GM12878 (cell line): ENCODE measurements around the gene FBF1. TPM values are rescaled to one million over a fixed set of nuclear protein-coding genes. Genes with fewer than 3 reads are reported as not detected.

ENCODE experiments used
- ATAC-seq: fragments of 200-7000 bp; cut with Tn5 transposase; 3 replicates; pipeline ENCODE4 v1.9.1; 2020; ENCODE audit warnings: mild to moderate bottlenecking, moderate library complexity
- BruUV-seq: library from RNA; stranded (reverse); fragments of 400-500 nt; replicated peaks from 2 replicates; lab custom pipeline; 2021; lab: Mats Ljungman, UMichigan
- CTCF ChIA-PET: fragments of 300-600 bp; sonication (Branson Sonifier 250); formaldehyde crosslinking; extraction: SDS; loops from one replicate; lab custom pipeline; 2021; ENCODE audit warnings: inconsistent platforms; lab: Yijun Ruan, JAX
- POLR2A ChIA-PET: fragments of 350-600 bp; formaldehyde crosslinking; extraction: SDS; loops from one replicate; lab custom pipeline; 2021; ENCODE audit warnings: inconsistent platforms; lab: Charles Lee
- RAD21 ChIA-PET: fragments of 300-600 bp; sonication (Branson Sonifier 250); formaldehyde crosslinking; loops from one replicate; lab custom pipeline; 2023; ENCODE audit warnings: antibody characterized with exemption; ENCODE audit not compliant: unreplicated experiment; lab: Charles Lee
- SMC1A ChIA-PET: fragments of 300-600 bp; sonication (Branson Sonifier 250); formaldehyde crosslinking; loops from one replicate; lab custom pipeline; 2023; ENCODE audit not compliant: unreplicated experiment, uncharacterized antibody; lab: Charles Lee
- DNase-seq: peaks from one replicate; pipeline ENCODE4 v3.0.0-alpha.2; 2011; ENCODE audit warnings: low read depth, low spot score
- FAIRE-seq: peaks from 3 replicates; lab custom pipeline; 2011; peaks lifted over from hg19 to GRCh38; lab: Jason Lieb, UNC
- H2AFZ ChIP-seq: 2 replicates; pipeline ENCODE4 v1.6.0; 2011; ENCODE audit warnings: low read depth, low read length, control low read depth; ENCODE audit not compliant: control insufficient read depth
- H3K27ac ChIP-seq: 2 replicates; pipeline ENCODE4 v1.5.1; 2011; ENCODE audit warnings: control low read depth; ENCODE audit not compliant: control insufficient read depth, insufficient read depth
- H3K27me3 ChIP-seq, 2 experiments: replicated peaks in 1 of 2; 2 replicates each; pipeline versions ENCODE4 v1.6.0 to v1.6.1; 2011; ENCODE audit warnings: low read length in 1 of 2; ENCODE audit not compliant: control insufficient read depth in 2 of 2, insufficient read depth in 2 of 2
- H3K36me3 ChIP-seq, 2 experiments: 2 replicates each; pipeline ENCODE4 v1.5.1; 2011; ENCODE audit warnings: low read length in 1 of 2; ENCODE audit not compliant: control insufficient read depth in 2 of 2, insufficient read depth in 2 of 2
- H3K4me1 ChIP-seq: 2 replicates; pipeline ENCODE4 v1.6.1; 2011; ENCODE audit warnings: mild to moderate bottlenecking, low read length, moderate library complexity, mixed read lengths; ENCODE audit not compliant: control insufficient read depth, insufficient read depth
- H3K4me2 ChIP-seq: 2 replicates; pipeline ENCODE4 v1.6.0; 2011; ENCODE audit warnings: control low read depth; ENCODE audit not compliant: control insufficient read depth, insufficient read depth
- H3K4me3 ChIP-seq: fragments of 200-600 bp; sonication (generic); 2 replicates; pipeline ENCODE4 v1.5.1; 2016
- H3K79me2 ChIP-seq: 2 replicates; pipeline ENCODE4 v1.6.0; 2011; ENCODE audit warnings: low read length; ENCODE audit not compliant: control insufficient read depth, insufficient read depth
- H3K9ac ChIP-seq: 2 replicates; pipeline ENCODE4 v1.8.0; 2011; ENCODE audit warnings: low read length, control low read depth, mixed read lengths; ENCODE audit not compliant: control insufficient read depth, insufficient read depth
- H3K9me3 ChIP-seq: replicated peaks from 3 replicates; pipeline ENCODE4 v1.5.1; 2011; ENCODE audit warnings: mild to moderate bottlenecking, low read length; ENCODE audit not compliant: control insufficient read depth, insufficient read depth
- H4K20me1 ChIP-seq: 2 replicates; pipeline ENCODE4 v1.6.0; 2011; ENCODE audit not compliant: control insufficient read depth, insufficient read depth
- BHLHE40 ChIP-seq, 2 experiments: fragments of 450-650 bp in 1 of 2; IDR thresholded peaks; 2 replicates each; pipeline ENCODE4 v1.6.1; 2011 to 2017; ENCODE audit warnings: low read depth in 2 of 2, borderline replicate concordance in 1 of 2, improper control_type of control experiment in 1 of 2, low read length in 1 of 2, mild to moderate bottlenecking in 1 of 2
- EED ChIP-seq: sonication (generic); IDR thresholded peaks from 2 replicates; pipeline ENCODE4 v1.6.1; 2016; ENCODE audit warnings: antibody characterized with exemption, low read depth
- JUNB ChIP-seq: IDR thresholded peaks from 2 replicates; pipeline ENCODE4 v1.6.1; 2016; ENCODE audit warnings: antibody characterized with exemption, mild to moderate bottlenecking
- MXI1 ChIP-seq: fragments of 150-350 bp; IDR thresholded peaks from 2 replicates; pipeline ENCODE4 v1.6.1; 2011; ENCODE audit warnings: low read depth, mild to moderate bottlenecking, inconsistent platforms, low read length, improper control_type of control experiment
- PML ChIP-seq: IDR thresholded peaks from 2 replicates; pipeline ENCODE4 v1.6.1; 2012; ENCODE audit warnings: low read length, inconsistent platforms
- POLR2AphosphoS5 ChIP-seq: IDR thresholded peaks from 2 replicates; pipeline ENCODE4 v1.6.1; 2011; ENCODE audit warnings: mild to moderate bottlenecking, low read length, inconsistent platforms
- TARDBP ChIP-seq: IDR thresholded peaks from 2 replicates; pipeline ENCODE4 v1.6.1; 2016; ENCODE audit warnings: borderline replicate concordance
- YBX1 ChIP-seq: fragments of 450-650 bp; IDR thresholded peaks from 2 replicates; pipeline ENCODE4 v1.6.1; 2016; ENCODE audit warnings: antibody characterized with exemption
- WGBS: methylation state at CpG from one replicate; pipeline ENCODE4 v1.1.6; 2016; ENCODE audit warnings: low lambda C conversion rate; ENCODE audit not compliant: insufficient replicate concordance, insufficient coverage; ENCODE audit errors: missing lambda C conversion rate; 5-methylcytosine and 5-hydroxymethylcytosine counted together
- in situ Hi-C: fragments of 300-500 bp; cut with MboI; formaldehyde crosslinking; loops from 9 replicates; pipeline ENCODE4 v1.14.3; 2018; ENCODE audit warnings: mixed read lengths
- intact Hi-C: fragments of 100-400 bp; cut with micrococcal nuclease; formaldehyde crosslinking; loops from one replicate; pipeline ENCODE4 v1.14.2; 2022; ENCODE audit not compliant: unreplicated experiment
- polyA plus RNA-seq, 11 experiments: library from polyadenylated mRNA; depleted of rRNA in 4 of 11; unstranded in 6 of 11; stranded (reverse) in 5 of 11; fragments of >200 nt; fragmentation: Nextera tagmentation in 4 of 11; fragmentation: Illumina TruSeq in 1 of 11; extraction: Ambion mirVana in 4 of 11; extraction: Trizol in 1 of 11; gene quantifications; 1 replicate in 1 of 11; 2 replicates in 10 of 11; pipeline versions ENCODE4 v1.2.1 to v1.2.3, GENCODE V29; 2011 to 2016; ENCODE audit warnings: inconsistent platforms in 2 of 11, missing spikeins in 2 of 11, low read depth in 1 of 11
- total RNA-seq, 4 experiments: library from RNA; depleted of rRNA in 3 of 4; stranded (reverse); fragments of >200 nt in 3 of 4; fragmentation: Illumina TruSeq in 1 of 4; extraction: Trizol in 1 of 4; gene quantifications; 2 replicates each; pipeline versions ENCODE4 v1.2.1 to v1.2.3, GENCODE V29; 2013 to 2021
- TF ChIP-seq, protein P1 (sequence below): fragments of 450-650 bp; IDR thresholded peaks from 2 replicates; pipeline ENCODE4 v1.6.1; 2016; ENCODE audit warnings: mild to moderate bottlenecking
- TF ChIP-seq, protein P2 (sequence below): fragments of 450-650 bp; IDR thresholded peaks from 2 replicates; pipeline ENCODE4 v1.6.1; 2018; ENCODE audit warnings: borderline replicate concordance, mild to moderate bottlenecking; ENCODE audit not compliant: partially characterized antibody

The FBF1 gene
- total and polyA plus RNA-seq, 10 of the 15 experiments (the other 5 are each of a cell fraction or from before 2014, with no cell fraction given) = 0.29 to 15.0 (median 7.0) TPM

DNA sequence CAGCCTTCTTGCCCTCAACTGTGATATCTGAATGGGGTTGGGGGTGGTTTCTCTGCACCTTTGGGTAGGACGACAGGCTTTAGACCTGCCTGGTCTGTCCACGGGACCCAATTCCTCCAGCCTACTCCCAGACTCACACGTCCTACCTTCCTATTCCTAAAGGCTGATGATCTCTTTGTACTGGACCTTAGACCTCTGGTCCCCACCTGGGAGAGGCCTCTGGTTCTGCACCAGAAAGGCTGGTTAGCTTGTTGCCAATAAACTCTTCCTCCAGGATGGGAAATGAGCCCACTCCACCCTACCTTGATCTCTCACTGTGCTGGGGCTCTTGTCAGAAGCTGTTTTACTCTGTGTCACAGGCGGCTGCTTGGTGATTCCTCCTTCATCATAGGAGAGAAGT lies 14.4 kb downstream of the FBF1 start:
- RAD21 ChIA-PET = no interaction called here
- TF ChIP-seq YBX1 (no peak), POLR2AphosphoS5 (no peak), EED (no peak), PML (no peak), TARDBP (no peak), MXI1 (no peak), BHLHE40 (IDR thresholded peaks at IDR 0.05; ENCODE audit: borderline replicate concordance in 1 of 2, low read depth in 2 of 2, low read length in 1 of 2) (no peak), JUNB (no peak)
- TF ChIP-seq, protein P1, sequence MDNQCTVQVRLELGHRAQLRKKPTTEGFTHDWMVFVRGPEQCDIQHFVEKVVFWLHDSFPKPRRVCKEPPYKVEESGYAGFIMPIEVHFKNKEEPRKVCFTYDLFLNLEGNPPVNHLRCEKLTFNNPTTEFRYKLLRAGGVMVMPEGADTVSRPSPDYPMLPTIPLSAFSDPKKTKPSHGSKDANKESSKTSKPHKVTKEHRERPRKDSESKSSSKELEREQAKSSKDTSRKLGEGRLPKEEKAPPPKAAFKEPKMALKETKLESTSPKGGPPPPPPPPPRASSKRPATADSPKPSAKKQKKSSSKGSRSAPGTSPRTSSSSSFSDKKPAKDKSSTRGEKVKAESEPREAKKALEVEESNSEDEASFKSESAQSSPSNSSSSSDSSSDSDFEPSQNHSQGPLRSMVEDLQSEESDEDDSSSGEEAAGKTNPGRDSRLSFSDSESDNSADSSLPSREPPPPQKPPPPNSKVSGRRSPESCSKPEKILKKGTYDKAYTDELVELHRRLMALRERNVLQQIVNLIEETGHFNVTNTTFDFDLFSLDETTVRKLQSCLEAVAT = no peak
- TF ChIP-seq, protein P2, sequence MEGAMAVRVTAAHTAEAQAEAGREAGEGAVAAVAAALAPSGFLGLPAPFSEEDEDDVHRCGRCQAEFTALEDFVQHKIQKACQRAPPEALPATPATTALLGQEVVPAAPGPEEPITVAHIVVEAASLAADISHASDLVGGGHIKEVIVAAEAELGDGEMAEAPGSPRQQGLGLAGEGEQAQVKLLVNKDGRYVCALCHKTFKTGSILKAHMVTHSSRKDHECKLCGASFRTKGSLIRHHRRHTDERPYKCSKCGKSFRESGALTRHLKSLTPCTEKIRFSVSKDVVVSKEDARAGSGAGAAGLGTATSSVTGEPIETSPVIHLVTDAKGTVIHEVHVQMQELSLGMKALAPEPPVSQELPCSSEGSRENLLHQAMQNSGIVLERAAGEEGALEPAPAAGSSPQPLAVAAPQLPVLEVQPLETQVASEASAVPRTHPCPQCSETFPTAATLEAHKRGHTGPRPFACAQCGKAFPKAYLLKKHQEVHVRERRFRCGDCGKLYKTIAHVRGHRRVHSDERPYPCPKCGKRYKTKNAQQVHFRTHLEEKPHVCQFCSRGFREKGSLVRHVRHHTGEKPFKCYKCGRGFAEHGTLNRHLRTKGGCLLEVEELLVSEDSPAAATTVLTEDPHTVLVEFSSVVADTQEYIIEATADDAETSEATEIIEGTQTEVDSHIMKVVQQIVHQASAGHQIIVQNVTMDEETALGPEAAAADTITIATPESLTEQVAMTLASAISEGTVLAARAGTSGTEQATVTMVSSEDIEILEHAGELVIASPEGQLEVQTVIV = no peak
- in situ Hi-C loops = loop anchor here (5.0 kb wide), 1 partner anchor 366 kb away; no protein-coding TSS in a partner anchor
- Histone ChIP-seq H2AFZ (no peak overlapping the region), H3K4me1 (no peaks in the 10 kb centered on the region), H3K36me3 (no peaks in the 10 kb centered on the region), H3K9me3 (no peaks in the 10 kb centered on the region), H4K20me1 (no peaks in the 10 kb centered on the region), H3K4me2 (no peak overlapping the region), H3K27me3 (no peaks in the 10 kb centered on the region), H3K27ac (no peak overlapping the region), H3K9ac (no peak overlapping the region), H3K79me2 (no peaks in the 10 kb centered on the region), H3K4me3 (no peak overlapping the region)
- intact Hi-C loops = no loop called here
- CTCF ChIA-PET = interaction anchor here (0.5 to 2.1 kb wide), 6 partner anchors 9 to 93 kb away, joined by 3 to 11 read pairs (median 3); partner anchors contain the start of genes ACOX1, MRPL38 and TEN1
- ATAC-seq (no peak), DNase-seq (no peak), FAIRE-seq (no peak)
- no TSS peak for BruUV-seq
- POLR2A ChIA-PET = no interaction called here
- SMC1A ChIA-PET = interaction anchor here (0.9 to 1.6 kb wide), 2 partner anchors 9 to 21 kb away, joined by 3 to 6 read pairs; partner anchors contain the start of gene MRPL38
- WGBS = 90% methylated on average over 4 of the region's 4 CpGs
